Measurements from ENCODE around the gene LYSET.
"Not testable (repeated sequence)": the region's sequence is repeated elsewhere in the genome, so short reads cannot be mapped to it uniquely, and the experiment has no call there.

The LYSET gene, protein sequence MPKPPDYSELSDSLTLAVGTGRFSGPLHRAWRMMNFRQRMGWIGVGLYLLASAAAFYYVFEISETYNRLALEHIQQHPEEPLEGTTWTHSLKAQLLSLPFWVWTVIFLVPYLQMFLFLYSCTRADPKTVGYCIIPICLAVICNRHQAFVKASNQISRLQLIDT

DNA sequence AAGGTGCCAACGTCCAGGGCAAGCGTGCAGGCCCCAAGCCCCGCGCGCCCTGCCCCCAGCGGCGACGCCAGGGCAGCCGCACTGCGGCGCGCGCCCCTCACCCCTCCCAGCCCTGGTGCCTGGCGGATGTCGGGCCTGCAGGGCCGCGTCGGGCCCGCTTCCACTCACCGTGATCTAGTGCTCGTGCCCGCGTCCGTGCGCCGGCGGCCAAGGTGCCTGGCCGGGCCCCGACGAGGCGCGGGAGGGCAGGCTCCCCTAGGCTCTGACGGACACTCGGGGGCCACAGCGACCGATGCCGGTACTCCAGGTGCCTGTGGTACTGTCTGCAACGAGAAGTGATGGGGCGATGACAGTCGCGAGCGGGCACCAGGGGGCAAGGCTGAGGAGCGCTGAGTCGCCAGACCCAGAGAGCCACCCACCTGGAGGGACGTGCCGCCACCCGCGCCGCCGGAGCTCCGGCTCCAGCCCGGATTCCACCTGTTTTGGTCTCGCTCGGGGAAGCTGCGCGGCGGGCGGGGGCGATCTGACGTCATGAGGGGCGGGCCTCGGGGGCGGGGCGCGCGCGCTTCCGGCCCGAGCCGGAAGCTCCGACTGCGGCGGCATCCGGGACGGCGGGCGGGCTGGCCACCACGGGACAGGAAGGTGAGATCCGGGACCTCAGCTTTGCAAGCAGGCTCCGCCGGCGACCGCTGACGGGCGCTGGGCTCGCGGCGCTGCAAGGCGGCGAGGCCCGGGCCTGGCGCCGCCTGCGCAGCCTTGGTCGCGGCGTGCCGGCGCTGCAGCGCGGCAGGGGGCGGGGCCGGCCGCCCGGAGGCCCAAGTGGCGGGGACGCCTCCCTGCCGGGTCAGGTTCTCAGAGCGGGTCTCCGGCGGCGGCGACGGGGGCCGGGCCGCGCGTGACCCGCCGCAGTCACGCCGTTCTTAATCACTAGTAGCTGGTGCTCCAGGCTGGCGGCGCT, at the start of gene LYSET, which contains the start of gene MOAP1:
LYSET (plus strand) TSS at position 927 of the 958 bp plus-strand sequence. CDS start 89 bp downstream, outside the sequence.
MOAP1 (minus strand) TSS at position 507 of the 958 bp plus-strand sequence. CDS start 655 bp downstream, outside the sequence.
- DNase-seq, result peak; percentile 89

DNA sequence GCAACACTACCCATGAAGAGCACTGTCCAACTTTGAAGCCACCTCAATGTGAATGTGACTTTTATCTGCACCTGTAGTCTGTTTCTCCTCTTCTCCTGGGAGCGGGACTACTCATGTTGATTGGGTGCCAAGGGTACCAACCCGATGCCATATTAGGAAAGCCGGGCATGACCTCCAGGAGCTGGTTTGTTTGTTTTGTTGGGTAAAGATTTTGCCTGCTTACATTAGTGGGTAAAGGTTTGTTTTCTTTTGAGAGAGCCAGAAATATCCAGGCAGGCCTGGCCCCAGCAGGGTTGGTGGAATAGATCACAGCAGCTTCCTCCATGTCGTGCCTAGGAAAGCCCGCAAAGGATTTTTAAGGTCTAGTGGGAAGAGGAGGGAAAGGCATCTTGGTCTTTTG, 49.7 kb upstream of the LYSET start:
- no peak for DNase-seq

DNA sequence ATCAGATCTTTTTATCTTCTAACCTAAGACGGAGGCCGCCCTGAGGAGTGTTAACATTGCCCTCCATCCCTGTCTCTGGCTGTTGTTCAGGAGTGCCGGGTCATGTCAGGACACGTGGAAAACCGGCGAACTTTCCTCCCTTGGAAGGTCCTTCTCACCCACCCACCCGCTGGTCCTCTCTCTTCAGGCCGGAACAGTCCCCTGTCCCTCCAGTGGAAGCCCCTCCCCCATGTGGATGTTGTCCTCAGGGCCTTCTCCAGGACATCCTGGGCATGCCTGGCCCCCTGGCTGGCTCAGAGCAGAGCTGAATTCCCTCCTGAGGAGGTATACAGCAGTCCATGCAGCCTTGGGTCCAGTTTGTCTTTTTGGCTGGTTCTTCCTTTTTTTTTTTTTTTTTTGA, 49.1 kb upstream of the LYSET start:
- no peak for DNase-seq

DNA sequence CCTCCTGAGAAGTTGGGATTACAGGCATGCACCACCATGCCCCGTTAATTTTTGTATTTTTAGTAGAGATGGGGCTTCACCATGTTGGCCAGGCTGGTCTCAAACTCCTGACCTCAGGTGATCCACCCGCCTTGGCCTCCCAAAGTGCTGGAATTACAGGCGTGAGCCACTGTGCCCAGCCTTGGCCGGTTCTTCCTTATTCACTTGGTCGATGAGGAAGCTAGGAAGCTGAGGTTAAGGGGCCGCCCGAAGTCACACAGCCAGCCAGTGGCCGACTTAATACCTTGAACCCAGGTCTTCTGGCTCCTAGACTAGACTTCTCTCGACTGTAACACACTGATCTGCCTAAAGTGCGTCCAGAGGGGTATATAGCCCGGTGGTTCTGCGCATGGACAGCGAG, 48.6 kb upstream of the LYSET start:
- not testable (repeated sequence) for DNase-seq

DNA sequence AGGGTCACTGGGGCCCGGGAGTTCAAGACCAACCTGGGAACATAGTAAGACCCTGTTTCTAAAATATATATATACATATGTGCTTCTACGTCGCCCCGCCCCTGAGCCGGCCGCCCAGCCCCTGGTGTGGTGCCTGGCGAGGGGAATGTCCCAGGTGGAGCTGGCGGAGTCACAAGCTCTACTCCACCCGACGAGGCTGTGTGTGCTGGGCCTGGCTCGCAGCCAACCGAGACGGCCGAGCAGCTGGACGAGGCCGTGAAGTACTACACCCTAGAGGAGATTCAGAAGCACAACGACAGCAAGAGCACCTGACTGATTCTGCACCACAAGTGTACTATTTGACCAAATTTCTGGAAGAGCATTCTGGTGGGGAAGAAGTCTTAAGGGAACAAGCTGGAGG, 47.3 kb upstream of the LYSET start:
- DNase-seq, result no peak

DNA sequence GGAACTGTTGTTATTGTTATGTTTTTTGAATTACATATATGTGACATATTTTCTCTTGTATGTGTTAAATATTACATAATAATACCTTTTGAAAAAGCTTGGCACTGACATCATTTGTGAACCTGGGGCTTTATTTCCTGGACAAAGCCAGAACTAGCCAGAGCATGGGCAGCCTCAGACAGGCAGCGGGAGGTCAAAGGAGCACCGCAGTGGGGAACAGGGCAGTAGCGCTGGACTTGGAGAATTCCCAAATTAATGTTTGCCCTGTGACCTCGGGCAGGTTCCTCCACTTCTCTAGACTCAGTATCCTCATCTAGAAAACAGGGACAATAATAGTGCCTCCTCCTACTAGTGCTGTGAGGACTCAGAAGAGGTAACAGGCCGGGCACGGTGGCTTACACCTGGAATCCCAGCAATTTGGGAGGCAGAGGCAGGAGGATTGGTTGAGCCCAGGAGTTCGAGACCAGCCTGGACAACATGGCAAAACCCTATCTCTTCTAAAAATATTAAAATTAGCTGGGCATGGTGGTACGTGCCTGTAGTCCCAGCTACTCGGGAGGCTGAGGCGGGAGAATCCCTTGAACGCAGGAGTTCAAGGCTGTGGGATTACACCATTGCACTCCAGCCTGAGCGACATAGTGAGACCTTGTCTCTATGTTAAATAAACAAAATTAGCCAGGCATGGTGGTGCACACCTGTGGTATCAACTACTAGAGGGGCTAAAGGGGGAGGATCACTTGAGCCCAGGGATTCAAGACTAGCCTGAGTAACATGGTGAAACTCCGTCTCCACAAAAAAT, 42.1 kb upstream of the LYSET start:
- DNase-seq, result no peak

DNA sequence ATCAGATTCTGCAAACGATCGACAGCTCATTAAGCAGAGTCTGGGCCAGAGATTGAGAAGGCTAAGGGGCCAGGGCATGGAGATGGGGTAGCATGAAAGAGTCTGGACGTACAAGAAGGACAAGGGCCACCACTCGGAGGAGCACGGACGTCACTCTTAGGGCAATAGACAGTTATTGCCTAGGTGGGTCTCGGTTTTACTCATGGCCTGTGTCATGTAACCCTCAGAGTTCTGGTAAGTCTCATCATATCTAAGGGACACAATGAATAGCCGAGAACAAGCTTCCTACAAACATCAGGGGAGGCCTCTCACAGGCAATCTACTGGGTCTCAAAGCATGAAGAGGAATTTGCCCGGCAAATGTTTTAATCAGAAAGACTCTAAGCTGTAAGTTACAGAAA, 39.0 kb upstream of the LYSET start:
- DNase-seq, result no peak

DNA sequence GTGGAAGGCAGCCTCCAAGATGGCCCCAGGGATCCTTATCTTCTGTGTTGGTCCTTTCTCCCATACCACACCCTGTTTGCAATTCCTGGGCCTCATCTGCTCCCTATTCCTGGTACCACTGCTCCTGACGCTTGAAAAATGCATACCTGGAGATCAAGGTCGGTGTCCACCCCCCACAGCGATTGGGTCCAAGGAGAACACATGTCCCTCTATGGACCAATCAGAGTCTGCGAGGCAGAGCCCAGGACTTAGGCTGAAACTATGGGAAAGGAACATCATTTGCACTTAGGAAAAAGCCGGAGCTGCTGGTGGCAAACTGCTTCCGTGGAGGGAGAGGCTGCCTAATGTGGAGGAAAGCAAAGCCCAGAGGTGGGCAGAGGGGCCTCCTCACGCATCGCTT, 36.1 kb upstream of the LYSET start:
- no peak for DNase-seq

DNA sequence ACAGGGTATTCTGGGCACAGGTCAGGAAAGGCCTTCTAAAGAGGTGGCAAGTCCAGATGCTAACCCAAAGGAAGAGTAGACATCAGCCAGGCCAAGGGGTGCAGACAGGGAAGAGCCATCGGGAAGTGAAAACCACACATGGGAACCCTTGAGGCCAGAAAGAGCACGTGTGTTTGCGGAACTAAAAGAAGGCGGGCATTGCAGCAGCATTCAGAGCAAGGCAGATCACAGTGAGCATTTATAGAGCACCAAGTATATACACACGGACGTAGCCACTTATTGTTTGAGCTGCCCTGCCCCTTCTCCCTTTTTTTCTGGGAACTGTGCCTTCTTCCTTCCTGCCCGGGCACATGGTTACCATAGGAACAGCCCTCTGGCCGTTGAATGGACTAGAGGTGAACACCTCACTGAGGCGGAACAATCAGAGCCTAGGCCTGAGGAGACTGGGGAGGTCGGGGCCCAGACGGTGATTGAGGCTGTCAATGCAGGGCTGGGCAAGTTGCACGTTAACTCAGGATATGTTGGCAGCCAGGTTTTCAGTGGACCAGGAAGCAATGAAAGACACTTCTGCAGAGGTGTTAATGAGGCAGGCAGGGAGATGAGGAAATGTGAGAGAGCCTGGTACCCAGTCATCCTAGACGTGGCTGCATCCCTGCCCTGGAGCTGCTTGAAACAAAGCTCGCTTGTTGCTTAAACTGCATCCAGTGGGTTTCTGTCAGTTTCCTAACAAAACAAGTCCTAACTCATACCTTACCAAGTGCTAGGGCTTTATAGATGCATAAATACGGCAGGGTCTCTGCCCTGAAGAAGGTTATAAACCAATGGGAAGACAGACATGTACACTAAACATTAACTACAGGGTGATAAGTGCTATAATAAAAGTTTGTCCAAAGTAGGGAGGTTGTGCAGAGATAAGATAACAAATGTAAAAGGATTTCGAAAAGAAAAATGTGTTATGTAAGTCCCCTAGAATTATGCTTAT, 34.6 kb upstream of the LYSET start:
- no peak for DNase-seq

DNA sequence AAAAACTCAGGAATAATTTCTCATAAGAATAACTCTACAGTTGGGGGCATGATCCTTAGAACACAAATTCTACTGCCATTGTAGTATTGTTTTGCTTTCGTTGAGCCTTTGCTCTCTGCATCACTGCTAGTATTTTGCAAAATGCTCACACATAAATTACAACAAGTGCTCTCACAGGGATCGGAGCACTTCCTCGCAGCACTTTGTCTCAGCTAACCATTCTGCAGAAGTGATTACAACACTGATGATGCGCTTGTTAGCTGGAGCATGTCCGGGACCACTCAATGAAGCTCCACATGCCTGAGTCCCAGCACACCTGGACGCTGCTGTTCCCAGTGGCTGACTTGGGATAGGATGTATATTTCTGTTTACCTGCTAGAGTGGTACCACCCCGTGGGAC, 32.0 kb upstream of the LYSET start:
- DNase-seq, result no peak

DNA sequence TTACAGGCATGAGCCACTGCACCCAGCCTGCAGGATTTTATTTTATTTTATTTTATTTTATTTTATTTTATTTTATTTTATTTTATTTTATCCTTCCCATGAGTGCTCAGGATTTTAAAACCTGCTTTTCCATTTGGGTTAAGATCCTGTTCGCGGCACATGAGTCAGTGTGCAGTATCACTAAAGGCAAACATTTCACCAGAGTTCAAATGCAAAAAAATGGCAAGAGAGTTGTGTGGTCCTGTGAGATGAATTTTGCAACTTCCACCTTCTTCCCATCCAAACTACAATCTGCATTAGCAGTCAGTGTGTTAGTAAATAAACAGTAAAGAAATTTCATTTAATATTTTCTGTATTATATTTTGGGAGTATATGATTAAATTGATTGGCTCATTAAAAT, 29.4 kb upstream of the LYSET start:
- DNase-seq, result no peak

DNA sequence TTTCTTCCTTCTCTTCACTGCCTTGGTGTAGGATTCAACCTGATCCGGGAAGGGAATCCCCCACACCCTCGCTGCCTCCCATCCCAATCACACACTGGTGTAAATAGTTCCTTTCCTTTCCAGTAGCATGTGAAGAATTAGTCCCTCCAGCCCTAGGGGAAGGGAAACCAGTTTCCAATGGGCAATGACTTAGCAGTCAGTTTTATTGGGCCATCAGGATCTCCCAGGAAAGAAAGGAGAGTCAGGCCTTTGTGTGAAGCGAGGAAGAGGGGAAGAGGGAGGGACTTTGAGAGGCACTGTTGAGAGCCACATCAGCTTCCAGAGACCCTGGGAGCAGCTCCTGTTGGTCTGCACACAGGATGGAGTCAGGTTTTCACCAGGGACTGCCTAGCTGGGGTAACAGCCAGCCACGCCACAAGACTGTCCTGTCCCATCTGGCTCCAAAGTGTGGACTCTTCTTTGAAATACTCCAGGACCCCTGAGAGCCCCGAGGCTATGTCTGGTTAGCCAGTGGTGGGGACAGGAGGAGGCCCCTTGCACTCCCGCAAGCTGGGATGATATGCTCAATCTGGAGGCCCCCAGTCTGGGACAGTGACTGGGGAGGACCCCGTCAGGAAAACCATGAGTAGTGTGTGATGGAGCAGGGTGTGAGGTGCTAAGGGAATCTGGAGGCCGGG, 28.3 kb upstream of the LYSET start:
- no peak for DNase-seq

DNA sequence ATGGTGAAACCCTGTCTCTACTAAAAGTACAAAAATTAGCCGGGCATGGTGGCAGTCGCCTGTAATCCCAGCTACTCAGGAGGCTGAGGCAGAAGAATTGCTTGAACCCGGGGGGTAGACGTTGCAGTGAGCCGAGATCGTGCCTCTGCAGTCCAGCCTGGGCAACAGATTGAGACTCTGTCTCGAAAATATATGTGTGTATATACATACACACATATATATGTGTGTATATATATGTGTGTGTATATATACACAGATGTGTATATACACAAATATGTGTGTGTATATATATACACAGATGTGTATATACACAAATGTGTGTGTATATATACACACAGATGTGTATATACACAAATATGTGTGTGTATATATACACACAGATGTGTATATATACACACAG, 26.8 kb upstream of the LYSET start:
- not testable (repeated sequence) for DNase-seq

DNA sequence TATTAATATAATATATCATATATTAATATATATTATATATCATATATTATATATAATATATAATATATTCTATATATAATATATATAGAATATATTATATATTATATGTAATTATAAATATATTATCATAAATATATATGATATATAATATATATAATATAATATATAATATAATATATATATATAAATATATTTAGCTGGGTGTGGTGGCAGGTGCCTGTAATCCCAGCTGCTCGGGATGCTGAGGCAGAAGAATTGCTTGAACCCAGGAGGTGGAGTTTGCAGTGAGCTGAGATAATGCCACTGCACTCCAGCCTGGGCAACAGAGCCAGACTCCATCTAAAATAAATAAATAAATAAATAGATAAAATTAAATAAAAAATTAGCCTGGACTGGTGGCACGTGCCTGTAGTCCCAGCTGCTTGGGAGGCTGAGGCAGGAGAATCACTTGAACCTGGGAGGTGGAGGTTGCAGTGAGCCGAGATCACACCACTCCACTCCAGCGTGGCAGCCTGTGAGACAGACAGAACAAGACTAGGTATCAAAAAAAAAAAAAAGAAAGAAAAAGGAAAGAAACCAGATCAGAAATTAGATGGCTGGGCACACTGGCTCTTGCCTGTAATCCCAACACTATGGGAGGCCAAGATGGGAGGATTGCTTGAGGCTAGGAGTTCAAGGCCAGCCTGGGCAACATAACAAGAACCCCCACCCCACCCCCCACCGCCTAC, 25.3 kb upstream of the LYSET start:
- DNase-seq, result not testable (repeated sequence)

DNA sequence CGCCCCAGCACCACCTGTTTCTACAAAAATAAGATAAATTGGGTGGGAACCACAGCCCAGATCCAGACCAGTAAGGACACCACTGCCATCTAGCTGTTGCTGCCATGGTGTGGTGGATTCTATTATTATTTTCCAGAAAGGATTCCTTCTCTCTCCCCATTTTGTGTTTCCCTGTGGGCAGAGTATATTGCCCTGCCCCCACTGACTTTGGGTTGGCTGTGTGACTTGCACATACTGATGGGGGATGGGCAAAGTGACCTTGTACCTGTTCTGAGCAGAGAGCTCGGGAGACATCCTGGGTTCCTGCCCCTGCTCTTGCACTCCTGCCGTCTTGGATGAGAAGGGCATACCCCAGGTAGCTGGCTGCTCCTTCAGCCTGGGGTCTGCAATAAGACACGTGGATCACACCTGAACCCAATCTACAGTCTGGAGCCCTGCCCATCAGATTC, 24.7 kb upstream of the LYSET start:
- no peak for DNase-seq

DNA sequence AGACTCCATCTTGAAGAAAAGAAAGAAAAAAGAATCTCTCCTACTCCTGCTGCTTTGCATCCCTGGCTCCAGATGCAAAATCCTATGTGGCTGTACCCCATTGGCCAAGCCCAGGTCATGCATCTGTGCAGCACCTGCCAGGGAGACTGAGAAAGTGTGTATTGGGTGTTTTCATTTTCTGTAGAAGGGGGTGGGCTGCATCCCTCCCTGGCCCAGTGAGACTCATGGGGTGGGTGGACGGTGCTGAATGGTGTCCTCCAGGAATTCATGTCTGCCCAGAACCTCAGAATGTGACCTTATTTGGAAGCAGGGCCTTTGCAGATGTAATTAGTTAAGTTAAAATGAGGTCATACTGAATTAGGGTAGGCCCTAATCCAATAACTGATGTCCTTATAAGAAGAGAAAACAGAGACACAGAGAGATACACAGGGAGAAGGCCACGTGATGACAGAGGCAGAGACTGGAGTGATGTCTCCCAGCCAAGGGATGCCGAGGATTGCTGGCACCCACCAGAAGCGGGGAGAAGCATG, 23.6 kb upstream of the LYSET start:
- no peak for DNase-seq

DNA sequence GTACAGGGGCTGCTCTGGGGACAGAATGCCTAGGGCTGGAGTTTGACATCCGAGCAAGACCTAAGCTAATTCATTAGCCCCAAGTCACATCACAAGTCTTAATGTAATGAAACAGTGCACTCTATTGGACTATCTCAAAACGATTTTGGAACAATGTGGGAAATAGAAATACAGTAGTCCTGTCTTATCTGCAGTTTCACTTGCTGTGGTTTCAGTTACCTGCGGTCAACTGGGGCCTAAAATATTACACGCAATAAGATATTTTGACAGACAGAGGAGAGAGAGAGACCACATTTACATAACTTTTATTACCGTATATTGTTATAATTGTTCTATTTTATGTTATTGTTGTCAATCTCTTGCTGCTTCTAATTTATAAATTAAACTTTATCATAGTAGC, 21.6 kb upstream of the LYSET start:
- DNase-seq, result no peak

DNA sequence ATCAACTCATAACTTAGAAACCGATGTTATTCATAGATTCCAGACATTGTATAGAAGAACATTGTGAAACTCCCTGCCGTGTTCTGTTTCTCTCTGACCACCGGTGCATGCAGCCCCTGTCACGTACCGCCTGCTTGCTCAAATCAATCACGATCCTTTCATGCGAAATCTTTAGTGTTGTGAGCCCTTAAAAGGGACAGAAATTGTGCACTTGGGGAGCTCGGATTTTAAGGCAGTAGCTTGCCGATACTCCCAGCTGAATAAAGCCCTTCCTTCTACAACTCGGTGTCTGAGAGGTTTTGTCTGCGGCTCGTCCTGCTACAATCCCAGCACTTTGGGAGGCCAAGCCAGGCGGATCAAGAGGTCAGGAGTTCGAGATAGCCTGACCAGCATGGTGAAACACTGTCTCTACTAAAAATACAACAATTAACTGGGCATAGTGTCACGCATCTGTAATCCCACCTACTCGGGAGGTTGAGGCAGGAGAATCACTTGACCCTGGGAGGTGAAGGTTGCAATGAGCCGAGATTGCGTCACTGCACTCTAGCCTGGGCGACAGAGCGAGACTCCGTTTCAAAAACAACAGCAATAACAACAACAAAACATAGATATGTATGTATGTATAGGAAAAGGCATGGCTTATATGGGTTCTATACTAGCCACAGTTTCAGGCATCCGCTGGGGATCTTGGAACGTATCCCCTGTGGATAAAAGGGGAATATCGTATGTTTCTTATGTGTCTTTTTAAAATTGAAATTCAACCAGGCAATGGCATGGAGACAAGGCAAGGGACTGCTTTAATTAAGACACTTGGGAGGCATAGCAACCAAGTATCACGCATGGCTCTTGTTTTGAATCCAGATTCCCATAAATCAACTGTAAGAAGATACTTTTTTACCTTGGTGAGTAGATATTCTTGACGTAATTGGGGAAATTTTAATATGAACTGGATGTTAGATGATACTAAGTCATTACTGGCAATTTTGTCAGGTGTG, 19.5 kb upstream of the LYSET start:
- DNase-seq, result not testable (repeated sequence)

DNA sequence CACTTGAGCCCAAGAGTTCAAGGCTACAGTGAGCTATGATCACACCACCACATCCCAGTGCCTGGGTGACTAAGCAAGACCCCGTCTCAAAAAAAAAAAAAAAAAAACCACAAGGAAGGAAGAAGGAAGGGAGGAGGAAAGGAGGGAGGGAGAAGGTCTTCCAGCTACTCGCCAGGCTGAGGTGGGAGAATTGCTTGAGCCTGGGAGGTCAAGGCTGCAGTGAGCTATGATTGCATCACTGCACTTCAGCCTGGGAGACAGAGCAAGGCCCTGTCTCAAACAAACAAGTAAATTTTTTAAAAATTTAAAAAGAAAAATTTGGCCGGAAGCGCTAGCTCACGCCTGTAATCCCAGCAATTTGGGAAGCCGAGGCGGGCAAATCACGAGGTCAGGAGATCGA, 16.5 kb upstream of the LYSET start:
- DNase-seq, result not testable (repeated sequence)
